ENCODE measurements around the gene ZFAND3. TPM values are rescaled to one million over a fixed set of nuclear protein-coding genes. Genes with fewer than 3 reads are reported as not detected.

ZFAND3 gene
- total and polyA plus RNA-seq, 8 donors, result 19.8 to 164 (median 37.3) TPM

DNA sequence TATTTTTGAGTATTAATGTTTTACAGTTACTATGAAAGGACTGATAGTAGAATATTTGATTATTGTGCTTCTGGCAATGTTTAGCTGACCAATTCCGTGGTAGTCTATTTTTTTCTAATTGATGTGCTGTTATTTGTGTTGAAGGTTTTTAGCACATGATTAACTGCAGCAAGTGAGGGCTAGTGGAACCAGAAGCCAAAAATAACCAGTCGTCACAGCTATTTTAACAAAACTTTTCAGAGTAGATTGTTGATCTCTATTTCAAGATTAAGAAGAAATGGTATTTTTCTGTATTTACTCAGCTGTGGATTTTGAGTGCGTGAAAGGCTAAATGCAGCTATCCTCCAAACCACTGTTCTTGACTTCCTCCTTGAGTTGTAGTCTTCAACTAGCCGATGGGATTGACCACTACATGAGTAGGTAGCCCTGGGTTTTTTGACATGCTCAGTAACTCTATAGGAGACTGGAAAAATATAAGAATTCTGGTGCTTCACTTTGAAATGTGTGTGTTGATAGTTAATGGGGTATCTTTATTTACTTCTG, 258.0 kb downstream of the ZFAND3 start:
- no peak overlapping the region for H3K4me3 ChIP-seq
- 65 to 76% (median 74%) methylated on average over 4 of the region's 4 CpGs for WGBS, 5 donors

DNA sequence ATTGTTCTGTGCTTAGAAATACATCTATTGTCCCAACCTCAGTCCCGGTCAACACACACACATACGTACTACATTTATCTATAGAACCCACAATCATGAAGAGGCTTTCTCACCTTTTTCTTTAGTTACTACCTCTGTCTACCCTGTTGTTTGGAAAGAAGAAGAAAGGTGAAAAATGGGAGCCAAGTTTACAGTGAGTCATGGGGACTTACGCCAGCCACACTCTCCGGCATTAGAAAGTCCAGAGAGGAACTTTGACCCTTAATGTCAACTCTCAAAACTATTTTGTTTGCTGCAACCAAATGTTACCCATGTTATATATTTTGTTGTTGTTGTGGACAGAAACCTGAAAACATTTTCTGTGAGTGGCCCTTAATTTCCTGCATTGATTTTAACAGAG, 259.1 kb downstream of the ZFAND3 start:
- TF ChIP-seq POLR2A (IDR thresholded peaks at IDR 0.05), result peak in 1 of 4 donors; percentile 4
- TF ChIP-seq CTCF (IDR thresholded peaks at IDR 0.05), result no peak
- Histone ChIP-seq H3K36me3 (peaks cover 0 to 14% (median 11%) of the 10 kb centered on the region in 4 donors), H3K4me1 (peaks cover 11 to 48% (median 37%) of the 10 kb centered on the region in 4 donors), H3K27ac (no peak overlapping the region), H3K9me3 (no peaks in the 10 kb centered on the region), H3K27me3 (no peaks in the 10 kb centered on the region), H3K4me3 (no peak overlapping the region)
- intact Hi-C loops (cut with DNase I; ENCODE audit: low total_unique reads), result no loop called here
- 57 to 73% (median 60%) methylated on average over 4 of the region's 4 CpGs for WGBS, 5 donors
- DNase-seq, result no peak

More for the DNA sequence above, 258.0 kb downstream of the ZFAND3 start:
- intact Hi-C loops (cut with DNase I; ENCODE audit: low total_unique reads), result no loop called here
- H3K36me3 ChIP-seq, result peaks cover 0 to 4% (median 3%) of the 10 kb centered on the region in 4 donors
- H3K27ac ChIP-seq, result no peak overlapping the region
- TF ChIP-seq POLR2A (IDR thresholded peaks at IDR 0.05), result no peak
- no peak for TF ChIP-seq CTCF (IDR thresholded peaks at IDR 0.05)
- no peaks in the 10 kb centered on the region for H3K9me3 ChIP-seq
- no peaks in the 10 kb centered on the region for H3K27me3 ChIP-seq
- DNase-seq, result no peak
- H3K4me1 ChIP-seq, result peaks cover 11 to 55% (median 42%) of the 10 kb centered on the region in 4 donors

- peaks cover 0 to 14% (median 12%) of the 10 kb centered on the region in 4 donors for H3K36me3 ChIP-seq
- peak overlapping the region in 1 of 5 donors; percentile 13 for H3K27ac ChIP-seq
- DNase-seq, result no peak
- H3K27me3 ChIP-seq, result no peaks in the 10 kb centered on the region
- peaks cover 11 to 48% (median 37%) of the 10 kb centered on the region in 4 donors for H3K4me1 ChIP-seq
- intact Hi-C loops (cut with DNase I; ENCODE audit: low total_unique reads), result no loop called here
- 88 to 98% (median 94%) methylated on average over 1 of the region's 1 CpG for WGBS, 5 donors
- no peaks in the 10 kb centered on the region for H3K9me3 ChIP-seq
- H3K4me3 ChIP-seq, result no peak overlapping the region
- TF ChIP-seq CTCF (IDR thresholded peaks at IDR 0.05) (no peak), EP300 (IDR thresholded peaks at IDR 0.05) (no peak), POLR2AphosphoS5 (IDR thresholded peaks at IDR 0.05) (no peak), POLR2A (IDR thresholded peaks at IDR 0.05) (no peak)
These were observed 259.6 kb downstream of the ZFAND3 start for GRCh38 chr6:38079107-38079506.

DNA sequence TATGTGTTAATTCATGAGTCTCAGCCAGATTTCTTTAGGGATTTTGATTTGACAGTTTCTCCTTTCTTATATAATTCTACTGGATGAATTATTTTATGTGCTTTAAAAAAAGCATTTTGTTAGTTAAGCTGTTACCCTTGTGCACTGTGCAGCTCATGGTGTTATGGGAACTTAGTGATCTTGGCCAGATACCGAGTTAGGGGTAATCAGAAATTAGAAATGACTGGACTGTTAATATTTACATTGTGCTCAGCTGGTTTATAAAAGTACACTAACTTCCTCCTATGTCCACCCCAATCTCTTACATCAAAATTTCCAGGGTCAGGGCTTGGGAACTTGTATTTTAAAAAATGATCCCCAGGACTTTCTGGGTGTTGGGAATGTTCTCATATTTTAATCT, 260.0 kb downstream of the ZFAND3 start:
- intact Hi-C loops (cut with DNase I; ENCODE audit: low total_unique reads), result no loop called here
- DNase-seq, result no peak
- Histone ChIP-seq H3K9me3 (no peaks in the 10 kb centered on the region), H3K4me3 (no peak overlapping the region), H3K27ac (peak overlapping the region in 1 of 5 donors; percentile 13), H3K4me1 (peaks cover 11 to 48% (median 37%) of the 10 kb centered on the region in 4 donors), H3K27me3 (no peaks in the 10 kb centered on the region), H3K36me3 (peaks cover 0 to 18% (median 12%) of the 10 kb centered on the region in 4 donors)
- TF ChIP-seq EP300 (IDR thresholded peaks at IDR 0.05), result no peak
- no peak for TF ChIP-seq POLR2A (IDR thresholded peaks at IDR 0.05)
- no peak for TF ChIP-seq POLR2AphosphoS5 (IDR thresholded peaks at IDR 0.05)
- no peak for TF ChIP-seq CTCF (IDR thresholded peaks at IDR 0.05)
- 17 to 47% (median 30%) methylated on average over 1 of the region's 1 CpG for WGBS, 5 donors

Measured in stomach (tissue), 9 donors.